Measurements from ENCODE around the gene WDR18.
"Not testable (repeated sequence)": the region's sequence is repeated elsewhere in the genome, so short reads cannot be mapped to it uniquely, and the experiment has no call there.

The WDR18 gene

GRCh38 chr19:1019980-1020867 is 36.1 kb downstream of the WDR18 start:
- no peak for DNase-seq (ENCODE audit: low spot score)

DNA sequence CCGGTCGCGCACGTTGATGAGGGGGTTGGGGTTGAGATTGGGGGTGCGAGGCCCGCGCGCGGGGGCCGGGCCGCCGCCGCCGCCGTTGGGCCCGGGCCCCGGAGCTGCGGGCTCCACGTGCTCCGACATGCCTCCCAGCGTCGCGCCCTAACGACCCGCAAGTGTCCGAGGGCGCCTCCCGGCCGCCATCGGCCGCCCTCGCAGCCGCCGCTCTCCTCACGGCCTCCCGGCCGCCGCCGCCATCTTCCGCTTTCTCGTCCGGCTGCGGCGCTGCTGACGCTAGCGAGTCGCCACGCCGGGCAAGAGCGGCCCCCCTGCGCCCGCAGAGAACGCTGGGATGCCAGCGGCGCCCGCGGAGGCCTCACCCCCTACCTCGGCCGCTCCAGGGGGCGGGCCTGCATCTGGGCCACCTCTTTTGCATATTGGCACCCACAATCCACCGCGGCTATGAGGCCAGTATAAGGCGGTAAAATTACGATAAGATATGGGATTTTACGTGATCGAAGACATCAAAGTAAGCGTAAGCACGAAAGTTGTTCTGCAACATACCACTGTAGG is 36.8 kb downstream of the WDR18 start, which contains the start of gene TMEM259:
TSS of gene TMEM259 (minus strand) at position 256 of the 558 bp plus-strand sequence. CDS start at position 129, 127 bp downstream.
- DNase-seq (ENCODE audit: low spot score): peak; percentile 98

- not testable (repeated sequence) for DNase-seq (ENCODE audit: low spot score)
Observed at GRCh38 chr19:1023883-1024188, 39.7 kb downstream of the WDR18 start.

GRCh38 chr19:1025080-1025479 is 40.9 kb downstream of the WDR18 start:
- DNase-seq (ENCODE audit: low spot score): not testable (repeated sequence)

DNA sequence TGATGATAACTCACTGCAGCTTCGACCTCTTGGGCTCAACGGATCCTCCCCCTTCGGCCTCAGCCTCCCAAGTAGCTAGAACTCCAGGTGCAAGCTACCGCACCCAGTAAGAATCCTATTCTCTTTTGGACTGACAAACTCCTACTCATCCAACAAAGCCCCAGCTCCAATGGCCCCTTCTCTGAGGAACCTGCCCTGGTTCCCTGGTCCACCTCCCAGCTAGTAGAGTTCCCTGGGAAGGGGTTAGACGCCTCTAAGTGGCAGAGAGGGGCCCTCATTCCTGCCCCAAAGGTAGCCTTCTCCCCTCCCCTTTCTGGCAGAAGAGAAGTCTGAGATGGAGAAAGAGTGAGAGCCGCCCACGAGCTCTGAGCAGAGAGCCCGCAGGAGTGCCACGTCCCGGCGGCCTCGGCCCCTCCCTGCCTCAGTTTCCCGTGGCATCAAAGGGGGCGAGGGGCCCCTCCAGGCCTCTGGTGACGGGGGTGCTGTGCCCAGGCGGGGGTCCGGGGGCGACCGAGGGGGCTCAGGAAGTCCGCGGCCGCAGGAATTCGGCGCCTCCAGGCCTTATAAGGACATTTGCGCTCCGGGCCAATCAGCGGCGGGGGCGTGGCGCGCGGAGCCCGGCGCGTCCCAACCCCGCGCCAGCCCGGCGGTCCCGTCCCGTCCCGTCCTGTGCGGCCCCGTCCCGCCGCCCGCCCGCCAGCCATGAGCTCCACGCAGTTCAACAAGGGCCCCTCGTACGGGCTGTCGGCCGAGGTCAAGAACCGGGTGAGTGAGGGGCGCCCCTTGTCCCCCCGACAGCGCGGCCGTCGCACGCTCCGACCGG is 42.0 kb downstream of the WDR18 start, which contains the start of gene CNN2:
TSS of gene CNN2 (plus strand) at position 649 of the 823 bp plus-strand sequence. CDS start at position 703, 54 bp downstream.
- DNase-seq (ENCODE audit: low spot score): peak; percentile 54

GRCh38 chr19:1026783-1027649 is 42.9 kb downstream of the WDR18 start:
- no peak for DNase-seq (ENCODE audit: low spot score)

GRCh38 chr19:1027650-1028061 is 43.5 kb downstream of the WDR18 start:
- DNase-seq (ENCODE audit: low spot score): no peak

GRCh38 chr19:1028062-1028926 is 44.1 kb downstream of the WDR18 start:
- peak; percentile 60 for DNase-seq (ENCODE audit: low spot score)

GRCh38 chr19:1032264-1032867 is 48.2 kb downstream of the WDR18 start:
- no peak for DNase-seq (ENCODE audit: low spot score)

DNA sequence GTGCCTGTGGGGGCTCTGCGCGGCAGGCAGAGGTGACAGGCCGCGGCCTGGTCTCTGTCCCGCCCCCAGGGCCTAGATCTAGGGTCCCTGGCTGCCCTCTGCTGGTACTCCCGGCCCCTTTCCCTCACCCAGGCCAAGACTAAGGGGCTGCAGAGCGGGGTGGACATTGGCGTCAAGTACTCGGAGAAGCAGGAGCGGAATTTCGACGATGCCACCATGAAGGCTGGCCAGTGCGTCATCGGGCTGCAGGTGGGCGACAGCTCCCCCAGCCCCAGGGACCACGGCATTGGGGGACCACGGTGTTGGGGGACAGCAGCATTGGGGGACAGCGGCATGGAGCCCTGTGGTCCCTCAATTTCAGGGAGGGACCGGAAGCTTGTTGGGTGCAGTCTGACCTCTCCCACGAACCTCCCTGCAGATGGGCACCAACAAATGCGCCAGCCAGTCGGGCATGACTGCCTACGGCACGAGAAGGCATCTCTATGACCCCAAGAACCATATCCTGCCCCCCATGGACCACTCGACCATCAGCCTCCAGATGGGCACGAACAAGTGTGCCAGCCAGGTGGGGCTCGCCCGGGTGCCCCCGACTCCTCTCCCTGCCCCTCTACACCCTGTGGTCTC is 52.0 kb downstream of the WDR18 start:
- no peak for DNase-seq (ENCODE audit: low spot score)

DNA sequence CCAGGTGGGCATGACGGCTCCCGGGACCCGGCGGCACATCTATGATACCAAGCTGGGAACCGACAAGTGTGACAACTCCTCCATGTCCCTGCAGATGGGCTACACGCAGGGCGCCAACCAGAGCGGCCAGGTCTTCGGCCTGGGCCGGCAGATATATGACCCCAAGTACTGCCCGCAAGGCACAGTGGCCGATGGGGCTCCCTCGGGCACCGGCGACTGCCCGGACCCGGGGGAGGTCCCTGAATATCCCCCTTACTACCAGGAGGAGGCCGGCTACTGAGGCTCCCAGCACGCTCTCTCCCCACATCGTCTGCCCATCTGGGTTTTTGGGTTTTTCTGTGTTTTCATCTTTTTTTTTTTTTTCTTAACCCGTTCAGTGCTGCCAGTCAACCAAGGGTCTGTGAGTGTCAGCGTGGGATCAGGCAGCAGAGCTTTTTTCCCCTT is 53.5 kb downstream of the WDR18 start:
- DNase-seq (ENCODE audit: low spot score): no peak

DNA sequence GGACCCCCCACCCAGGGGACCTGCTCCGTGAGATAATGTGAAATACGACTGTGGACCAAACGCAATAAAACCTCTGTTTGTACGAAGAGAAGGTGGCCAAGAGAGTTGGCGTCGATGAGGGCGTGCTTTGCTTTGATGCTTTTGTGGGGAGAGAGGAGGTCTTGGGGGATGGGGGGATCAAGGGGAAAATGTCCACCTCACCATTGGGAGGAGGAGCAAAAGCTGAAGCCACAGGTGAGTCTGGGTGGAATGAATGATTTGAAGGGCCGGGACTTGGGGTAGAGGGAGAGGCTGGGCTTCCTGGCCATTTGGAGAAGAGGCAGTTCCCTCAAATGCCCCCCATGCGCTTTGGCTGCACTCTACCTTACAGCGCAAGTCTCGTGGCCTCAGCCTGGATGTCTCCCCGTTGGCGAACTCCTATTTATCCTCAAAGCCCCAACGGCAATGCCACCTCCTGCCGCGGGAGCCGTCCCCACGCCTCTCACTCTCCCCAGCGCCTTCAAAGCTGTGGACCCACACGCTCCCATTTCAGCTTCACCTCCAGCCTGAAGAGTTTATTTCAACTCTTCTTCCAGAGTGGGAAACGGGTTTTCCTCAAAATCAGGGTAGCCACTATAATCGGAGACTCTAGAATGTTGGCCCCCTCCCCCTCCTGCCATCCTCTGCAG is 55.0 kb downstream of the WDR18 start:
- DNase-seq (ENCODE audit: low spot score): no peak

GRCh38 chr19:1039646-1040475 is 55.7 kb downstream of the WDR18 start, which contains the start of gene ABCA7:
Gene ABCA7, plus strand, starts transcription at chr19:1040107. Its CDS starts 1,255 bp downstream, at chr19:1041362.
- peak; percentile 100 for DNase-seq (ENCODE audit: low spot score)

DNA sequence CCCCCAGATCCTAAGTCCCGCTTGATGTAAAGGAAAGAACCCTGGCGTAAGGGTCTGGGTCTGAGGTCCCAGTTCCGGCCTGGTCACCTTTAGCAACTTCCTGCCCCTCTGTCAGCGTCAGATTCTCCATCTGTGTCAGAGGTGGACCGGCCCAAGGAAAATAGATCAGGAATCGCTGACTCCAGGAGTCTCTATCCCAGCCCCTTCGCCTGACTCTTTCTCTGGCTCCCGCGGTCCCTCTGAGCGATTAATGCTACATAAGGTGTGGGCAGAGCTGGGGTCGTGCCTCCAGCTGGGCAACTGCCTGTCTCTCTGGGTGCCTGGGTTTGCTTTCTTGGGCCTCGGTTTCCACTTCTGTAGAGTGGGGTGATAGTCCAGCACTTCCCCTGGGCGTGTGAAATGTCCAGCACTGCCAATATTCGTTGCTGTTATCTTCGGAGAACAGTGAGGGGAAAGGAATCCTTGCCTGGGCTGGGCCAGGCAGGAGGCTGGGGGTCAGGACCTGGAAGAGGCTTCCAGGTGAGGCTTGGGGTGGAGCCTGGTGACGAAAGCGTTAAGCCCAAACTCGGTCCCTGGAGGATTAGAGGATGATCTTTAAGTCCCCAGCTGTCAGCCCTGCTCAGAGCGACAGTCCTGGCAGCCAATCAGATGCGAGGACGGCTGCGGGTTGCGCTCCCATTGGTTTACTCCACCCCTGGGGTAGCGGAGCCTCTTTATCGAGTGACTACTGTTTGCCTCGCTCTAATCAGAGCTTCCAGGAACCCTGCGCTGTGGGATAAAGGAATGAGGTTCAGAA is 56.5 kb downstream of the WDR18 start:
- DNase-seq (ENCODE audit: low spot score): peak; percentile 96

GRCh38 chr19:1041272-1041834 is 57.2 kb downstream of the WDR18 start:
- no peak for DNase-seq (ENCODE audit: low spot score)

DNA sequence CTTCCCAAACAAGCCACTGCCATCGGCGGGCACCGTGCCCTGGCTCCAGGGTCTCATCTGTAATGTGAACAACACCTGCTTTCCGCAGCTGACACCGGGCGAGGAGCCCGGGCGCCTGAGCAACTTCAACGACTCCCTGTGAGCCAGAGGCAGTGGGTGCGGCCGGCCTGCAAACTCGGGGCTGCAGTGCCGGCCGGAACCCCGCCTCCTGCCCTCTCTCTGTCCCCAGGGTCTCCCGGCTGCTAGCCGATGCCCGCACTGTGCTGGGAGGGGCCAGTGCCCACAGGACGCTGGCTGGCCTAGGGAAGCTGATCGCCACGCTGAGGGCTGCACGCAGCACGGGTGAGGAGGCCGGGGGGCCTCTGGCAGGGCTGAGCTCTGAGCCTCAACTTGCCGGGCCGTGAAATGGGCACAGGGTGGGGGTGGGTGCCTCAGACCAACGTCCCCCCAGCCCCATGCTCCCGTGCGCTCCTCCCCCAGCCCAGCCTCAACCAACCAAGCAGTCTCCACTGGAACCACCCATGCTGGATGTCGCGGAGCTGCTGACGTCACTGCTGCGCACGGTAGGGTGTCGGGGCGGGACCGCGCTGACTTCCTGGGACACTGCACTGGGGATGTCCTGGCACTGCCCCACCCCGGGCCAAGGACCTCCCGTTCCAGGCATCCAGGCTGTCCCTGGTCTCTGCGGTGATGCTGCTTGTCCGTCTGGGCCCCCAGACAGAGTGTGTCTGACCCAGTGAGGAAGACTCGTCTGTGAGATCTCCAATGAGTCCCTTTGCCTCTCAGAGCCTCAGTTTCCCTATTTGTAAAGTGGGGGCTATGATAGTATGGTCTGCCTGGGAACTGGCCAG is 57.9 kb downstream of the WDR18 start:
- no peak for DNase-seq (ENCODE audit: low spot score)
